Measurements from ENCODE around the gene ARHGAP26.

DNA sequence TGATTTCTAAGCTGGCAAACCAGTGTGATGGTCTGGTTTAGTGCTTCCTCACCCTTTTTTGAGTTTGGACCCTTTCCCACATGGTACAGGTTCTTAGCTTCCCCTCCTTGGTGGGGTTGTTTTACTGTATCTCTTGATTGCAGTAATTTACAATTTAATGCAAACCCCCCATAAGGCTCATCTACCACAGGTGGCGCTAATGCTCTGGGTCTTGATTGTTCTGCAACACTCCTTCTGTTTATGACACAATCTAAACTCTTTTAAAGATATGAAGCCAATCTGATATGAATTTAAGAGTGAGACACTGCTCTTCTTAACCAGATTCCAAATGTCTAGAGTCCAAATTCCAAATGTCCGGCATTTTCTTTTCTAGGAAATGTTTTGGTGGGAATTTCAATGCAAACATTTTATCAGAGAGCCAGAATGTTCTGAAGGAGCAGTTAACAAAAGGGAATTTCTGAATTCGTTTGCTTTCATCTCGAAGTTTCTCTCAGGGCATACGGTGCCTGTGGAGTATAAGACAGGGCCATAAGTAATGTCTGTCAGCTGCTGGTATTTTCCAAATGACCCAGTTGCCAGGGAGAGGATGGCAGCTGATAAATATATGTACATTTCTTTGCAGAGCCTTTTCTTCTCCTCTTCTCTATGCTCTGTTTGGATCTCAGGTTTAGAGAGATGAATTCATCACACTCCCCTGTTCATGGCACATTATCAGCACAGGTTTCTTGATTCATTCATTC is 246.8 kb downstream of the ARHGAP26 start:
- TF ChIP-seq POLR2AphosphoS5 (IDR thresholded peaks at IDR 0.05; ENCODE audit: low read depth, low read length) = no peak
- TF ChIP-seq, protein P1, sequence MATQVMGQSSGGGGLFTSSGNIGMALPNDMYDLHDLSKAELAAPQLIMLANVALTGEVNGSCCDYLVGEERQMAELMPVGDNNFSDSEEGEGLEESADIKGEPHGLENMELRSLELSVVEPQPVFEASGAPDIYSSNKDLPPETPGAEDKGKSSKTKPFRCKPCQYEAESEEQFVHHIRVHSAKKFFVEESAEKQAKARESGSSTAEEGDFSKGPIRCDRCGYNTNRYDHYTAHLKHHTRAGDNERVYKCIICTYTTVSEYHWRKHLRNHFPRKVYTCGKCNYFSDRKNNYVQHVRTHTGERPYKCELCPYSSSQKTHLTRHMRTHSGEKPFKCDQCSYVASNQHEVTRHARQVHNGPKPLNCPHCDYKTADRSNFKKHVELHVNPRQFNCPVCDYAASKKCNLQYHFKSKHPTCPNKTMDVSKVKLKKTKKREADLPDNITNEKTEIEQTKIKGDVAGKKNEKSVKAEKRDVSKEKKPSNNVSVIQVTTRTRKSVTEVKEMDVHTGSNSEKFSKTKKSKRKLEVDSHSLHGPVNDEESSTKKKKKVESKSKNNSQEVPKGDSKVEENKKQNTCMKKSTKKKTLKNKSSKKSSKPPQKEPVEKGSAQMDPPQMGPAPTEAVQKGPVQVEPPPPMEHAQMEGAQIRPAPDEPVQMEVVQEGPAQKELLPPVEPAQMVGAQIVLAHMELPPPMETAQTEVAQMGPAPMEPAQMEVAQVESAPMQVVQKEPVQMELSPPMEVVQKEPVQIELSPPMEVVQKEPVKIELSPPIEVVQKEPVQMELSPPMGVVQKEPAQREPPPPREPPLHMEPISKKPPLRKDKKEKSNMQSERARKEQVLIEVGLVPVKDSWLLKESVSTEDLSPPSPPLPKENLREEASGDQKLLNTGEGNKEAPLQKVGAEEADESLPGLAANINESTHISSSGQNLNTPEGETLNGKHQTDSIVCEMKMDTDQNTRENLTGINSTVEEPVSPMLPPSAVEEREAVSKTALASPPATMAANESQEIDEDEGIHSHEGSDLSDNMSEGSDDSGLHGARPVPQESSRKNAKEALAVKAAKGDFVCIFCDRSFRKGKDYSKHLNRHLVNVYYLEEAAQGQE (IDR thresholded peaks at IDR 0.05; ENCODE audit: insufficient read depth in 1 of 2, low read depth in 2 of 2, low read length in 2 of 2) = no peak

Data from PFSK-1 (cell line).